M059J (cell line): ENCODE data around the gene ASAP2. TPM values are rescaled to one million over a fixed set of nuclear protein-coding genes. Genes with fewer than 3 reads are reported as not detected.

ENCODE experiments used
- DNase-seq: peaks from one replicate; pipeline ENCODE4 v3.0.0-alpha.2; 2012; ENCODE audit warnings: low read depth
- total RNA-seq: library from RNA; depleted of rRNA; stranded (reverse); fragments of >200 nt; shearing (Covaris generic); gene quantifications from 2 replicates; pipeline ENCODE4 v1.2.3, GENCODE V29; 2014

ASAP2 gene
- total RNA-seq, 1 experiment from 2014 or later = 17.2 TPM

GRCh38 chr2:9179572-9180201 lies 26.9 kb upstream of the ASAP2 start:
- DNase-seq = peak; percentile 88

DNA sequence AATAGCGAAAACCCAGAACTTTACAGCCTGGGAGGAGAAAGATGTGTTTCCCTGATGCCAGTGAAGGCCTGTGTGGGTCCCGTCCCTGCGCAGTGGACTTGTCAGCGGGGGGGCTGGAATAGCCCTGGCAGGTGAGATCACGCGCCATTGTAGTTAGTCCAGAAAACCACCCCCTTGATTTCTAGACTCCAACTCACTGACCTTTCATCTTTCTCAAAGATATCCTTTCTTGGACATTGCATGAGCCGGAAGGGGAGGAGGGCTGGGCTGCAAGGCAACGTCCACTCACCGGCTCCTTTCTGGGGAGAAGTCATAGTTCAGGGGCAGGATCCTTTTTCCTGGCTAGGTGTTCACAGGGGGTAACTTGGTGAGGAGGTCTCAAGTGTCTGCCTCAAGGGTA lies 22.3 kb upstream of the ASAP2 start:
- no peak for DNase-seq

DNA sequence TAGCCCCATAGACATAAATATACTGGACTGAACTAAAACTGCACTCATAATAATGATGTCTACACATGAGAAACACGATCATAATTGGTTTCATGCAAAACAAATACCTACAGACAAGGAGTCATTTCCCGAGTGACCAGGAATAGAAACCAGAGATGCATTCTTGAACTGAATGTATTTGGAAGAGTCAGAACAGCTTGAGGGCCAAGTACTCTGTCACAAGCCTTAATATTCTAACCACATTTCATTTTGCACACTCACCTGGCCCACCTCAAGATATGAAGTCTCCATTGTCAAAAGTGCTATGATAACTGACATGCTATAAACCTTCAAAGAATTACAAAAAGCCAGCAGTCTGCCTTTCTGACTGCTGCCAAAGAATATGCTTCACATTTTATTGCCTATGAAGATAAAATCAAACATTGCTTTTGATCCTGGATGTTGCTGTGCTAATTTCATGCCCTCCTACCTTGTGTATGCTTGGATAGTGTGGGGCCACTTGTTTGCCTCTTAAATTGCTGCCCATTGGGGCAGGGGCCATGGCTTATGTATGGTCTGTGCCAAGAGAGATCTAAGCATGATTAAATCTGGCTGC lies 18.9 kb upstream of the ASAP2 start:
- DNase-seq = no peak

DNA sequence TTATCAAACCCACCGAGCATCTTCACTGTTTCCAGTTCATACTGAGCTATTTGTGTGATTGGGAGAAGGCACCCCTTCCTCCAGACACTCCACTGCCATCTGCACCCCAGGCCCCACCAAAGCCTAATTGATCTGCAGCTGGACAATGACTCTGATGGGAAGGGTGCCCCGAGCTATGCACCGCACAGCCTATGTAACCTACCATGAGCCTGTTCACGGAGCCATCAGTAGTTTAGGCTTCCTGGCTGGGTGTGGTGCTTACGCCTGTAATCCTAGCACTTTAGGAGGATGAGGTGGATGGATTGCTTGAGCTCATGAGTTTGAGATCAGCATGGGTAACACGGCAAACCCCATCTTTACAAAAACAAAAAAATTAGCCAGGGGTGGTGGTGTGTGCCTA lies 17.8 kb upstream of the ASAP2 start:
- DNase-seq = no peak

DNA sequence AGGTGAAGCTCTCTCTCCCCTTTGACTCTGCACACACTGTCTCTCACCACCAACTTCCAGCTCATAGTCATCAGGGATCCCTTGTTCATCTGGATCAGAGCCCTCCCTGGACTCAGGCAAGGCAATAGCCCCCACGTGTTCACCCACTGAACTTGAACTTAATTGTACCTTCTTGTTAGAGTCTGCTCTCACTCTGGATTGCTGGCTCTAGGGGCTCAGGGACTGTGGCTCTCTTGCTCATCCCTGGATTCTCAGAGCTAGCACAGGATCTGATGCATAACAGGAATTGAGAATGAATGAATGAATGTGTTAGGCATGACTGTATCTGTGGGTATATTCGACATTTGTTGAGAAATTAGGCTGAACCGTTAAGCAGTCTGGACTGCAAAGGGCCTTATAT lies 16.7 kb upstream of the ASAP2 start:
- no peak for DNase-seq

GRCh38 chr2:9191041-9191481 lies 15.6 kb upstream of the ASAP2 start:
- DNase-seq = peak; percentile 97

GRCh38 chr2:9192712-9193111 lies 13.9 kb upstream of the ASAP2 start:
- DNase-seq = no peak

DNA sequence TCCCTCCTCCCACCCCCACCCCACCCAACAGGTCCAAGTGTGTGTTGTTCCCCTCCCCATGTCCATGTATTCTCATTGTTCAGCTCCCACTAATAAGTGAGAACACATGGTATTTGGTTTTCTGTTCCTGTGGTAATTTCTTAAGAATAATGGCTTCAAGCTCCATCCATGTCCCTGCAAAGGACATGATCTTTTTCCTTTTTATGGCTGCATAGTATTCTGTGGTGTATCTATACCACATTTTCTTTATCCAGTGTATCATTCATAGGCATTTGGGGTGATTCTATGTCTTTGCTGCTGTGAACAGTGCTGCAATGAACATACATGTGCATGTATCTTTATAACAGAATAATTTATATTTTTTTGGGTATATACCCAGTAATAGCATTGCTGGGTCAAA lies 12.3 kb upstream of the ASAP2 start:
- DNase-seq = no peak

- DNase-seq = no peak
Measured at GRCh38 chr2:9196637-9197036, 10.0 kb upstream of the ASAP2 start.

DNA sequence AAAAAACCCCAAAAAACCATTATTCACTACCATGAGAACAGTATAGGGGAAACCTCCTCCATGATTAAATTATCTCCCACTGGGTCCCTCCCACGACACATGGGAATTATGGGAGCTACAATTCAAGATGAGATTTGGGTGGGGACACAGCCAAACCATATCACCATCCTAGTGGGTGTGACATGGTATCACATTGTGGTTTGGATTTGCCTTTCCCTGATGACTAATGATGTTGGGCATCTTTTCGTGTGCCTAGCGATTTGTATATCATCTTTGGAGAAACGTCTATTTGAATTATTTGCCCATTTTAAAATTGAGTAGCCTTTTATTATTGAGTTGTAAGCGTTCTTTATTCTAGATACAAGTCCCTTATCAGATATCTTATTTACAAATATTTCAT lies 8.7 kb upstream of the ASAP2 start:
- DNase-seq = peak; percentile 30

DNA sequence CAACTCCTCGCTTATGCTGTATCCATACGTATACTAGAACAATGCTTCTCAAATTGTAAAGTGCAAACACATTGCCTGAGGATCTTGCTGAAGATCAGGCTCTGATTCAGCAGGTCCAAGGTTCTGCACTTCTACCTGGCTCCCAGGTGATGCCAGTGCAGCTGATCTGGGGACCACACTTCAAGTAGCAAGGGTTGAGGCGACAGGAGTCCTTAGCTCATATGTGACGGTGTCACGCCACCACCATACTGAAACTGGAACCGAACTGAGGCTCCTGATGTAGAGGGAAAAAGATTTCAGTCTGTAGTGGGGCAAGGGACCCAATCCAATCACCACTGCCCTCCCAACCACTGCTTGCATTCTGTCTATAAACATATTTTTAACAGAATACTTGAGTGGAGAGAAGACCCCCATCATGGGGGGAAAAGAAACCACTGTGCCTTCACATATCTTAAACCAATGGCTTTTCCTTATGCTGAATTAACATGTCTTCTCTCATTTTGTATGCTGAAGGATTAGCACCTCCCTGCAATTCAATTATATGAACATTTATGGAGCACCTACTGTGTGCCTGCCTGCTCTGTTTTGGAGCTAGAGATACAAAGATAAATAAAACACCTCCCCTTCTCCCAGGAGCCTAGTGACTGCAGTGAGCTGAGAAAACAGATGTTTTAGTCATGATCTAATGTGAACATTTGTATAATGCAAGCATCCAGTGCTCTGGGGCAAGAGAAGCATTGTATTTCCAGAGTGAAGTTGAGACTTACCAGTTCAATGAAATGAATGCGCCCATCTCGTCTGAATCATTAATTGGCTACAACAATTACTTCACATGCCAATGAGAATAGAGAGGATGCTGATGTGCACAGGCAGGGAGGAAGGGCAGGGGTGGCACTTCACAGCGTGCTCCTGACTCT lies 6.6 kb upstream of the ASAP2 start:
- DNase-seq = no peak

- DNase-seq = no peak
Measured at GRCh38 chr2:9200633-9201015, 6.0 kb upstream of the ASAP2 start.

DNA sequence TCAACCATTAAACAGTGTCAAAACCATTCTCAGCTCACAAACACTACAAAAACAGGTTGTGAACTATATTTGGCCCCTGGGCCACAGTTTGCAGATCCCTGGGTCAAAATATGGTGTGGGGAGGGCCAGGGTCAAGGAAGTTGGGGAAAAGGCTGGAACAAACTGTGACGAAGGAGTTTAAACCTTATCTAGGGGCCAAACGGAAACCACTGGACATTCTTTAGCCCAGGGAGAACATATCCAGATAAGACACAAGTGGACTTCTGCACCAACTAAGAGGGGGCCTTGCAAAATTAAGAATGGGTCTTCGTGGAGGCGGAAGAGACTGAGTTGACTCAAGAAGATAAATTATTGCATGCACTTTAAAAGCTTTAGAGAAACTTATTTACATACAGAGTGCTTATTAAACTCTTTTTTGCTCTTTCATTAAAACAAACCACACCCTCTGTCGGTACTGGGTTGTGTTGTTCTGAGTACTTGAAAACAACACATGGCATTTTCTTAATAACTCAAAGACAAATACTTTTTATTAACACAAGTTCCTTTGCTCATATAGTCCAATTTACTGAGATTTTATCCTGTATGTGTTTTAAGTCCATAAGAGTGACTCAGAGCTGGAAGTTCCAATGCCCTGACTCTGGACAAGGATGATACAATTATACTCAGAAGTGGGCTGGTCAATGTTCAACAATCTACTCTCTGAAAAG lies 5.3 kb upstream of the ASAP2 start:
- peak; percentile 58 for DNase-seq

GRCh38 chr2:9203006-9203405 lies 3.6 kb upstream of the ASAP2 start:
- no peak for DNase-seq

- no peak for DNase-seq
Measured at GRCh38 chr2:9203876-9204275, 2.7 kb upstream of the ASAP2 start.

DNA sequence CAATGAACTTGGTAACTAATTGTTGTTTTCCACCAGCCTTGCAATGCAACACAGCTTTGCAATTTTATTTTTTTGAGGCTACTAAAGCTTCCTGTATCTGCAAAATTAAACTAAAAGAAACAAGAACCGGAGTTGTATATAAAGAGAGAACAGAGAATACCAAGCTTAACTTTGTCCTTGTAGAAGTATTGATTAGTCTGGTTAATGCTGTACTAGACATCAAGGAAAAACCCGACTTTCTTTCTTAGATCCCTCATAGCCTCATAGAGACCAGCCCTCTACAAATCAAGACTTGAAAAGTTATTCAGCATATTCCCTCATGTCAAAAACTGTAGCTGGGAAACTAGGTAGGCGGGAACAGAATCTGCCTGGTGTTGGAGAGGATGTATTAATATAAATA lies 1.7 kb upstream of the ASAP2 start:
- DNase-seq = no peak

- DNase-seq = no peak
Measured at GRCh38 chr2:9205486-9205885, 1.1 kb upstream of the ASAP2 start.

GRCh38 chr2:9206991-9207640 lies 504 bp downstream of the ASAP2 start:
- DNase-seq = peak; percentile 32

DNA sequence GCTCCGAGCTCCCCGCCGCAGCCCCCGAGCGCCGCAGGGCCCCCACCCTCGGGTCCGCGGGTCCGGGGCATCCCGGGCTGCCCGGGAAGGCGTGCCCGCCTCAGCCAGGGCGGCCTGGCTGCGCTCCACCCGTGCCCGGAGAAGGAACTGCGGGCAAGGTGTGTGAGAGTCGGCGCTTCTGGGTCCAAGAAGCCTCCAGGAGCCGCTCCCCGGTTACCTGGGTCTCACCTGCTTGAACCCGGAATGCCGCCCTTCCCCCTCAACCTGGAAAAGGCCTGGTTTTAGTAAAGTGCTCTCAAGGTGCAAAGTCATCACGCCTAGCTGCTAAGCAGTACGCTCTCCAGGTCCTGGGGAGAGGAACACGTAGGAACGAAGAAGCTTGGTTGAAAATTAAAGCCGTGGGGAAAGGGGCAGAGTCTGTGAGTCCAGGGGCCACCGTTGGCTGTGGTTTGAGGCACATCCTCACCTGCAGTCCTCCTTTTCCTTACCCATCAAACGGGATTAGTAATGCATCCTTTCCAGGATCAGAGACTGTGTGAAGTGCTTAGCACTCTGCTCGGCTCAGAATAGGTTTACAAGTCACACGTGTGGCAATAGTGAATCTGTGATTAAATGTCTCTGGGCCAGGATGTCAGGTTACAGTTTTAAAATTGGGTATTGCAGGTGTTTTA lies 1.2 kb downstream of the ASAP2 start:
- peak; percentile 39 for DNase-seq

DNA sequence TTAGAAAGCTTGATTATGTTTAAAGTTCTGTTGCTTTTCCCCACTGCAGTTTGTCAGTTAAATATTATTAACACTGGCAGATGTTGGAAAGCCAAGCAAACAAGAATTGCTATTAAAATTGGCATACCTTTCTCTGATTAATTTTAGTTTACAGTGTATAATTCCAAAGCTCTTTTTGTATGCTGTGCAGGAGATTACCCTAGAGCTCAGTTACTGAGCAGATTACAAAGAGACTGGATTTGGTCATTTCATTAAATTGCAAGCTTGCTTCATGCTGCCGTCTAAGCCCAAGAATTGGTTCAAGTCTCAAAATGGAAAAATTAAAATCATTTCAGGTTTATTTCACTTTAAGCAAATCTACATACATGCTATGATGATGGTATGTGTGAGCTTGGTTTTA lies 2.3 kb downstream of the ASAP2 start:
- no peak for DNase-seq

DNA sequence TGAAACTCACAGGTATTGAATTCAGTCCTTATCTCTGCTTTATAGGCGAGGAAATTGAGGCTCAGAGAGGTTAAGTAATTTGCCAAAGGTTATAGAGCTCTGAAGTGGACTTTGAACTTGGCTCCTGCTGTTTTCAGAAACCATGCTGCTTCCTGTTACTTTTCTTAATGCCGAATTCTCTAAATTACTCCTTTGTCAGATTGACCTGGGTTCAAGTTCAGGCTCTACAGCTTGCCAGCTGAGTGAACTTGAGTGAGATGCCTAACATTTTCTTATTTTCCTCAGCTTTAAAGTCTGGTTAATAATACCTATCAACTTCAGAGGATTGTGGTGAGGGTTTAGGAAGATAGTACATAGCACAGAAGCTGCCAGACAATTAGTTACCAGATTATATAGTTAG lies 3.4 kb downstream of the ASAP2 start:
- DNase-seq = no peak
